IMR-90 (cell line): ENCODE measurements around the gene TDRD12. TPM values are rescaled to one million over a fixed set of nuclear protein-coding genes. Genes with fewer than 3 reads are reported as not detected.

ENCODE experiments used
- ATAC-seq: fragments of 200-7000 bp; cut with Tn5 transposase; 2 replicates; pipeline ENCODE4 v1.9.1; 2020; ENCODE audit warnings: low read depth, mild to moderate bottlenecking, moderate library complexity
- BruUV-seq: library from RNA; stranded (reverse); fragments of 400-500 nt; replicated peaks from 2 replicates; lab custom pipeline; 2021; lab: Mats Ljungman, UMichigan
- CTCF ChIA-PET: fragments of 300-600 bp; formaldehyde crosslinking; extraction: SDS; loops from one replicate; lab custom pipeline; 2021; ENCODE audit warnings: antibody characterized with exemption; lab: Yijun Ruan, JAX
- POLR2A ChIA-PET: fragments of 300-600 bp; sonication (Branson Sonifier 250); formaldehyde crosslinking; loops from one replicate; lab custom pipeline; 2022; ENCODE audit warnings: antibody characterized with exemption; ENCODE audit not compliant: unreplicated experiment; lab: Charles Lee
- DNase-seq: peaks from one replicate; pipeline ENCODE4 v3.0.0; 2013
- H2AFZ ChIP-seq: replicated peaks from 2 replicates; pipeline ENCODE3; 2013; ENCODE audit warnings: low read length, mild to moderate bottlenecking; ENCODE audit not compliant: poor library complexity
- H2AK5ac ChIP-seq: 2 replicates; pipeline ENCODE4 v1.6.1; 2013; ENCODE audit warnings: low read depth, low read length, inconsistent platforms
- H2AK9ac ChIP-seq: replicated peaks from 2 replicates; pipeline ENCODE3; 2013; ENCODE audit warnings: mild to moderate bottlenecking, low read depth, low read length, moderate library complexity; ENCODE audit not compliant: poor library complexity
- H2BK120ac ChIP-seq: 2 replicates; pipeline ENCODE4 v1.6.1; 2013; ENCODE audit warnings: low read depth, low read length, inconsistent platforms
- H2BK15ac ChIP-seq: 3 replicates; pipeline ENCODE4 v1.6.1; 2013; ENCODE audit warnings: low read depth, low read length, inconsistent platforms
- H2BK20ac ChIP-seq: 2 replicates; pipeline ENCODE4 v1.6.1; 2013; ENCODE audit warnings: low read depth, mild to moderate bottlenecking, inconsistent platforms, low read length, moderate library complexity
- H2BK5ac ChIP-seq: 2 replicates; pipeline ENCODE4 v1.6.1; 2013; ENCODE audit warnings: mild to moderate bottlenecking, low read depth, low read length, inconsistent platforms; ENCODE audit not compliant: poor library complexity, severe bottlenecking
- H3K14ac ChIP-seq: replicated peaks from 2 replicates; pipeline ENCODE4 v1.6.1; 2013; ENCODE audit warnings: low read depth, low read length, inconsistent platforms
- H3K18ac ChIP-seq: 2 replicates; pipeline ENCODE4 v1.6.1; 2013; ENCODE audit warnings: low read depth, low read length, control low read depth
- H3K23ac ChIP-seq: 2 replicates; pipeline ENCODE4 v1.6.1; 2013; ENCODE audit warnings: low read depth, low read length, inconsistent platforms
- H3K27ac ChIP-seq: 2 replicates; pipeline ENCODE4 v1.5.1; 2013; ENCODE audit warnings: mild to moderate bottlenecking, control low read depth, low read length; ENCODE audit not compliant: insufficient read depth
- H3K27me3 ChIP-seq: 2 replicates; pipeline ENCODE4 v1.6.1; 2013; ENCODE audit warnings: low read length; ENCODE audit not compliant: control insufficient read depth, insufficient read depth
- H3K36me3 ChIP-seq: 2 replicates; pipeline ENCODE4 v1.6.1; 2013; ENCODE audit warnings: low read length, mixed read lengths; ENCODE audit not compliant: control insufficient read depth, insufficient read depth
- H3K4ac ChIP-seq: 2 replicates; pipeline ENCODE4 v1.6.1; 2013; ENCODE audit warnings: low read depth, low read length, inconsistent platforms
- H3K4me1 ChIP-seq: 2 replicates; pipeline ENCODE4 v1.6.1; 2013; ENCODE audit warnings: low read length, mixed read lengths; ENCODE audit not compliant: control insufficient read depth, insufficient read depth
- H3K4me2 ChIP-seq: 2 replicates; pipeline ENCODE4 v1.6.1; 2013; ENCODE audit warnings: low read depth, mild to moderate bottlenecking, control low read depth, low read length, moderate library complexity
- H3K4me3 ChIP-seq: 2 replicates; pipeline ENCODE4 v1.5.1; 2013; ENCODE audit warnings: low read depth, mild to moderate bottlenecking, control low read depth, low read length, moderate library complexity; ENCODE audit not compliant: insufficient read depth
- H3K56ac ChIP-seq: 2 replicates; pipeline ENCODE4 v1.6.1; 2013; ENCODE audit warnings: low read length, inconsistent platforms; ENCODE audit not compliant: insufficient read depth; ENCODE audit errors: extremely low read depth
- H3K79me1 ChIP-seq, 2 experiments: 2 replicates each; pipeline ENCODE4 v1.6.1; 2013; ENCODE audit warnings: low read length in 2 of 2, inconsistent platforms in 1 of 2, low read depth in 1 of 2
- H3K9ac ChIP-seq: 2 replicates; pipeline ENCODE4 v1.6.1; 2013; ENCODE audit warnings: low read depth, low read length, control low read depth
- H3K9me1 ChIP-seq: 2 replicates; pipeline ENCODE4 v1.6.1; 2013; ENCODE audit warnings: low read length, inconsistent platforms; ENCODE audit not compliant: insufficient read depth
- H3K9me3 ChIP-seq: 2 replicates; pipeline ENCODE4 v1.6.1; 2013; ENCODE audit warnings: low read length; ENCODE audit not compliant: control insufficient read depth, insufficient read depth
- H4K20me1 ChIP-seq: 2 replicates; pipeline ENCODE4 v1.6.1; 2013; ENCODE audit warnings: low read length, inconsistent platforms; ENCODE audit not compliant: insufficient read depth
- H4K5ac ChIP-seq: 2 replicates; pipeline ENCODE4 v1.6.1; 2013; ENCODE audit warnings: mild to moderate bottlenecking, low read depth, low read length, control low read depth
- H4K8ac ChIP-seq, 2 experiments: 2 replicates each; pipeline ENCODE4 v1.6.1; 2013; ENCODE audit warnings: low read depth in 2 of 2, low read length in 2 of 2, control low read depth in 1 of 2, inconsistent platforms in 1 of 2
- H4K91ac ChIP-seq: 2 replicates; pipeline ENCODE4 v1.6.1; 2013; ENCODE audit warnings: low read depth, low read length, inconsistent platforms; ENCODE audit not compliant: insufficient read depth
- BHLHE40 ChIP-seq: fragments of 150-350 bp; IDR thresholded peaks from 2 replicates; pipeline ENCODE4 v1.6.1; 2016; ENCODE audit warnings: mild to moderate bottlenecking, low read depth, low read length
- CEBPB ChIP-seq: IDR thresholded peaks from 2 replicates; pipeline ENCODE4 v1.6.1; 2012; ENCODE audit warnings: low read depth, low read length, improper control_type of control experiment
- CTCF ChIP-seq: conservative IDR thresholded peaks from 2 replicates; pipeline ENCODE4 v1.5.1; 2012; ENCODE audit warnings: mild to moderate bottlenecking, low read depth, low read length, improper control_type of control experiment
- MXI1 ChIP-seq: IDR thresholded peaks from 2 replicates; pipeline ENCODE4 v1.6.1; 2012; ENCODE audit warnings: low read depth, mild to moderate bottlenecking, low read length, moderate library complexity, borderline replicate concordance
- RAD21 ChIP-seq: IDR thresholded peaks from 2 replicates; pipeline ENCODE4 v1.6.1; 2012; ENCODE audit warnings: low read length, improper control_type of control experiment
- RCOR1 ChIP-seq: IDR thresholded peaks from 2 replicates; pipeline ENCODE4 v1.6.1; 2012; ENCODE audit warnings: mild to moderate bottlenecking, low read length, improper control_type of control experiment; ENCODE audit not compliant: insufficient replicate concordance
- SMC3 ChIP-seq: fragments of 150-350 bp; IDR thresholded peaks from 2 replicates; pipeline ENCODE4 v1.6.1; 2016; ENCODE audit warnings: low read depth, mild to moderate bottlenecking, antibody characterized with exemption, low read length, moderate library complexity
- USF2 ChIP-seq: fragments of 150-350 bp; IDR thresholded peaks from 2 replicates; pipeline ENCODE4 v1.6.1; 2017; ENCODE audit warnings: mild to moderate bottlenecking, antibody characterized with exemption, low read length, low read depth
- WGBS, 2 experiments: methylation state at CpG; one replicate each; pipeline versions ENCODE4 v1.1.5 to v1.1.7; 2013; ENCODE audit warnings: missing lambda C conversion rate in 2 of 2; ENCODE audit not compliant: insufficient read length in 1 of 2; ENCODE audit errors: extremely low coverage in 2 of 2; 5-methylcytosine and 5-hydroxymethylcytosine counted together
- dilution Hi-C: fragments of 300-500 bp; cut with HindIII; formaldehyde crosslinking; loops from one replicate; pipeline ENCODE4 v1.14.3; 2018; ENCODE audit warnings: low sequenced_read_pairs; ENCODE audit not compliant: unreplicated experiment
- in situ Hi-C: fragments of 300-500 bp; cut with MboI; formaldehyde crosslinking; loops from 3 replicates; pipeline ENCODE4 v1.14.3; 2019; ENCODE audit warnings: low sequenced_read_pairs, inconsistent platforms, mixed read lengths
- intact Hi-C: fragments of 100-400 bp; cut with micrococcal nuclease; formaldehyde crosslinking; loops from 2 replicates; pipeline ENCODE4 v1.10.0; 2022
- polyA plus RNA-seq, 3 experiments: library from polyadenylated mRNA; depleted of rRNA; stranded (reverse); fragments of >200 nt; gene quantifications; 2 replicates each; pipeline ENCODE4 v1.2.3, GENCODE V29; 2012; ENCODE audit warnings: low replicate concordance in 1 of 3
- total RNA-seq: library from RNA; depleted of rRNA; stranded (reverse); fragments of >200 nt; gene quantifications from 2 replicates; pipeline ENCODE4 v1.2.3, GENCODE V29; 2012

The TDRD12 gene
- total and polyA plus RNA-seq, 2 of the 4 experiments (the other 2 are of a cell fraction) = under 0.01 to 0.07 TPM

- no peak overlapping the region for H3K18ac ChIP-seq
- no peaks in the 10 kb centered on the region for H3K9me1 ChIP-seq
- H3K56ac ChIP-seq = no peak overlapping the region
- no peak overlapping the region for H2BK120ac ChIP-seq
- no peak overlapping the region for H4K5ac ChIP-seq
- H3K36me3 ChIP-seq = no peaks in the 10 kb centered on the region
- no peak overlapping the region for H4K8ac ChIP-seq
- no peak overlapping the region for H2AK5ac ChIP-seq
- H2BK15ac ChIP-seq = no peak overlapping the region
- ATAC-seq = no peak
- H3K4me2 ChIP-seq = no peak overlapping the region
- no peak overlapping the region for H4K91ac ChIP-seq
- intact Hi-C loops (no loop called here), dilution Hi-C loops (no loop called here), in situ Hi-C loops (no loop called here)
- no peaks in the 10 kb centered on the region for H3K79me1 ChIP-seq
- TF ChIP-seq CTCF (no peak), MXI1 (no peak), CEBPB (no peak), USF2 (no peak), BHLHE40 (no peak), SMC3 (no peak), RCOR1 (no peak), RAD21 (no peak)
- CTCF ChIA-PET = interaction anchor here (0.6 to 1.0 kb wide), 2 partner anchors 19 to 247 kb away, joined by 3 read pairs; no protein-coding TSS in a partner anchor
- no peak overlapping the region for H3K27ac ChIP-seq
- no peak overlapping the region for H3K4ac ChIP-seq
- no peaks in the 10 kb centered on the region for H3K4me1 ChIP-seq
- no peak overlapping the region for H2BK5ac ChIP-seq
- no peak overlapping the region for H3K9ac ChIP-seq
- DNase-seq = no peak
- no peak overlapping the region for H2AK9ac ChIP-seq
- WGBS, 2 experiments = no CpG with 5 or more reads among the region's 4 CpGs
- no peak overlapping the region for H2AFZ ChIP-seq
- BruUV-seq = no TSS peak
- H4K20me1 ChIP-seq = no peaks in the 10 kb centered on the region
- H2BK20ac ChIP-seq = no peak overlapping the region
- no peaks in the 10 kb centered on the region for H3K9me3 ChIP-seq
- H3K23ac ChIP-seq = no peak overlapping the region
- no peak overlapping the region for H3K4me3 ChIP-seq
- no peak overlapping the region for H3K14ac ChIP-seq
- POLR2A ChIA-PET = no interaction called here
- H3K27me3 ChIP-seq = no peaks in the 10 kb centered on the region; the same call in 1 of the 2 replicates
Observed at GRCh38 chr19:32735936-32736335, 16.4 kb downstream of the TDRD12 start.
